Smooth muscle cell (in vitro differentiated cells): ENCODE results near the gene TTLL10. TPM values are rescaled to one million over a fixed set of nuclear protein-coding genes. Genes with fewer than 3 reads are reported as not detected.

Source experiments
- DNase-seq: peaks from one replicate; lab custom pipeline; 2025; ENCODE audit not compliant: unreplicated experiment; lab: John Stamatoyannopoulos, UW
- H2AFZ ChIP-seq: fragments of 200-600 bp; sonication (generic); 2 replicates; pipeline ENCODE4 v1.6.0; 2016; ENCODE audit warnings: antibody characterized with exemption, low read depth, mild to moderate bottlenecking
- H3F3A ChIP-seq: fragments of 200-600 bp; sonication (generic); 2 replicates; pipeline ENCODE4 v1.6.0; 2017; ENCODE audit warnings: antibody characterized with exemption, low read depth
- H3K27ac ChIP-seq: fragments of 200-600 bp; sonication (generic); 2 replicates; pipeline ENCODE4 v1.5.1; 2016; ENCODE audit warnings: low read depth, mild to moderate bottlenecking
- H3K27me3 ChIP-seq: fragments of 200-600 bp; sonication (generic); 2 replicates; pipeline ENCODE4 v1.6.1; 2016; ENCODE audit warnings: low read depth, mild to moderate bottlenecking
- H3K36me3 ChIP-seq: fragments of 200-600 bp; sonication (generic); 2 replicates; pipeline ENCODE4 v1.5.1; 2016; ENCODE audit warnings: low read depth
- H3K4me1 ChIP-seq: fragments of 200-600 bp; sonication (generic); 2 replicates; pipeline ENCODE4 v1.5.1; 2016; ENCODE audit warnings: low read depth
- H3K4me2 ChIP-seq: fragments of 200-600 bp; sonication (generic); 2 replicates; pipeline ENCODE4 v1.6.0; 2016; ENCODE audit warnings: mild to moderate bottlenecking
- H3K4me3 ChIP-seq: fragments of 200-600 bp; sonication (generic); 2 replicates; pipeline ENCODE4 v1.5.1; 2016; ENCODE audit warnings: mild to moderate bottlenecking
- H3K79me2 ChIP-seq: fragments of 200-600 bp; sonication (generic); 2 replicates; pipeline ENCODE4 v1.6.0; 2016; ENCODE audit warnings: low read depth, mild to moderate bottlenecking
- H3K9ac ChIP-seq: fragments of 200-600 bp; sonication (generic); 2 replicates; pipeline ENCODE4 v1.6.0; 2016; ENCODE audit warnings: low read depth
- H3K9me3 ChIP-seq: fragments of 200-600 bp; sonication (generic); replicated peaks from 2 replicates; pipeline ENCODE4 v1.5.1; 2016; ENCODE audit warnings: low read depth
- H4K20me1 ChIP-seq: fragments of 200-600 bp; sonication (generic); 2 replicates; pipeline ENCODE4 v1.6.0; 2016; ENCODE audit warnings: low read depth
- WGBS: methylation state at CpG from one replicate; pipeline ENCODE4 v1.1.7; 2016; ENCODE audit warnings: low lambda C conversion rate; 5-methylcytosine and 5-hydroxymethylcytosine counted together
- polyA plus RNA-seq: library from polyadenylated mRNA; unstranded; fragments of >200 nt; fragmentation: Nextera tagmentation; extraction: Ambion mirVana; gene quantifications from 2 replicates; pipeline ENCODE4 v1.2.1, GENCODE V29; 2016
- total RNA-seq: library from RNA; depleted of rRNA; stranded (reverse); fragments of >200 nt; gene quantifications from 2 replicates; pipeline ENCODE4 v1.2.3, GENCODE V29; 2014
- TF ChIP-seq, protein P1 (sequence below): fragments of 200-600 bp; sonication (generic); IDR thresholded peaks from 2 replicates; pipeline ENCODE4 v1.5.1; 2017; ENCODE audit warnings: borderline replicate concordance, mild to moderate bottlenecking, antibody characterized with exemption; ENCODE audit not compliant: insufficient read depth, poor library complexity, severe bottlenecking

The TTLL10 gene
- total and polyA plus RNA-seq, 2 experiments from 2014 or later: not detected

DNA sequence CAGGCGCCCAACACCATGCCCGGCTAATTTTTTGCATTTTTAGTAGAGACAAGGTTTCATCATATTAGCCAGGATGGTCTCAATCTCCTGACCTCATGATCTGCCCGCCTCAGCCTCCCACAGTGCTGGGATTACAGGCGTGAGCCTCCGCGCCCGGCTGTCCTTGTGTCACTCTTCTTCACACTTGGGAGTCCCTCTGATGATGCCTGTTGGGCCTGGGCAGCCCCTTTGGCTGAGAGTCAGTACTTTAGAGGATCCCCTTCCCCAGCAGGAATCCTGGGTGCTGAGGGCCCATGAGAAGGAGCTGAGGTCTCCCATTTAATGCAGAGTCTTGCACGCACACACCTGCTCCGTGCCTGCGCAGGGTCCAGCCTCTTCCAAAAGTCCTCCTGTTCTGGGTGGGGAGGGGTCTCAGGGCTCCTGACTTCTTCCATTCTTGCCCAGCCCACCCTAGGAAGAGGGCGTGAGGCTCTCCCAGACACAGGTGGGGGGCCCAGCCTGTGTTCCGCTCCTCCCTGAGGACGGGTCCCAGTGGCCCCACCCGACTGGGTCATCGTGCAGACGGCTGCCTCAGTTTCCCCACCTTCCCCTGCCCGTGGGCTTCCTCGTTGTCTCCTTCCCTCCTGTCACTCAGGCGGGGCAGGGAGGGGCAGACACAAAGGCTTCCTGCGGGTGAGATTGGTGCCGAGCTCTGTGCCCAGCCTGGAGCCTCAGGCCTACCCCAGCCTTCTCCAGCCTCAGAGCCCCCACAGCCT lies 3.9 kb downstream of the TTLL10 start:
- no peaks in the 10 kb centered on the region for H4K20me1 ChIP-seq
- H3K79me2 ChIP-seq: no peaks in the 10 kb centered on the region
- H3K9me3 ChIP-seq: no peaks in the 10 kb centered on the region
- no peaks in the 10 kb centered on the region for H3K27me3 ChIP-seq
- H3K9ac ChIP-seq: no peak overlapping the region
- no peak overlapping the region for H2AFZ ChIP-seq
- 88% methylated on average over 21 of the region's 21 CpGs for WGBS
- no peaks in the 10 kb centered on the region for H3F3A ChIP-seq
- peaks cover 3% of the 10 kb centered on the region for H3K4me1 ChIP-seq
- DNase-seq: no peak
- no peak overlapping the region for H3K4me3 ChIP-seq
- H3K36me3 ChIP-seq: no peaks in the 10 kb centered on the region
- H3K27ac ChIP-seq: no peak overlapping the region
- H3K4me2 ChIP-seq: no peak overlapping the region
- TF ChIP-seq, protein P1, sequence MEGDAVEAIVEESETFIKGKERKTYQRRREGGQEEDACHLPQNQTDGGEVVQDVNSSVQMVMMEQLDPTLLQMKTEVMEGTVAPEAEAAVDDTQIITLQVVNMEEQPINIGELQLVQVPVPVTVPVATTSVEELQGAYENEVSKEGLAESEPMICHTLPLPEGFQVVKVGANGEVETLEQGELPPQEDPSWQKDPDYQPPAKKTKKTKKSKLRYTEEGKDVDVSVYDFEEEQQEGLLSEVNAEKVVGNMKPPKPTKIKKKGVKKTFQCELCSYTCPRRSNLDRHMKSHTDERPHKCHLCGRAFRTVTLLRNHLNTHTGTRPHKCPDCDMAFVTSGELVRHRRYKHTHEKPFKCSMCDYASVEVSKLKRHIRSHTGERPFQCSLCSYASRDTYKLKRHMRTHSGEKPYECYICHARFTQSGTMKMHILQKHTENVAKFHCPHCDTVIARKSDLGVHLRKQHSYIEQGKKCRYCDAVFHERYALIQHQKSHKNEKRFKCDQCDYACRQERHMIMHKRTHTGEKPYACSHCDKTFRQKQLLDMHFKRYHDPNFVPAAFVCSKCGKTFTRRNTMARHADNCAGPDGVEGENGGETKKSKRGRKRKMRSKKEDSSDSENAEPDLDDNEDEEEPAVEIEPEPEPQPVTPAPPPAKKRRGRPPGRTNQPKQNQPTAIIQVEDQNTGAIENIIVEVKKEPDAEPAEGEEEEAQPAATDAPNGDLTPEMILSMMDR: no peak

DNA sequence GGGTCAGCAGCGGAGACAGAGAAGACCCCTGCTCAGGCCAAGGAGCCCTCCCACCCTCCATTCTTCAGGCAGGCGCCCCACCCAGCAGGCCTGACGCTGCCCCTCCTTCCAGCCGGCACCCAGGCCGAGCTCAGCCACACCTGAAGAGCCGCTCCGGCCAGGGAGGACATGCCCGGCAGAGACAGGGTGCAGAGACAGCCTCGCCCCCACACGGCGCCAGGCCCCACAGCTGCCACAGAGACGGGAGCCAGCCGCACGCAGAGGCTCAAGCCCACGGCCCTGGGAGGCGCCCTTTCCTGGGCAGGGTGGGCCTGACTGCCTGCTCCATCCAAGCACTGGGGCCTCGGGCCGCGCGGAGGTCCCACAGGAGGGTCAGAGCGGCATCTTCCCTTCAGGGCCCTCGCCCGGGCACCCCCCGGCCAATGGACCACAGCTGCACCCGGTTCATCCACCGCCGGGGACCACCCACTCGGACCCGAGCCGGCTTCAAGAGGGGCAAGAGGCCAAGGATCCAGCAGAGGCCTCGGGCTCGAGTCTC lies 5.2 kb downstream of the TTLL10 start:
- Histone ChIP-seq H3K27me3 (no peaks in the 10 kb centered on the region), H3K27ac (no peak overlapping the region), H3K9ac (no peak overlapping the region), H3F3A (no peaks in the 10 kb centered on the region), H3K9me3 (no peaks in the 10 kb centered on the region), H2AFZ (no peak overlapping the region), H3K79me2 (no peaks in the 10 kb centered on the region), H4K20me1 (no peaks in the 10 kb centered on the region), H3K4me3 (no peak overlapping the region), H3K4me1 (peaks cover under 1% of the 10 kb centered on the region), H3K4me2 (no peak overlapping the region), H3K36me3 (no peaks in the 10 kb centered on the region)
- TF ChIP-seq, protein P1: no peak
- no peak for DNase-seq
- 92% methylated on average over 26 of the region's 32 CpGs for WGBS

DNA sequence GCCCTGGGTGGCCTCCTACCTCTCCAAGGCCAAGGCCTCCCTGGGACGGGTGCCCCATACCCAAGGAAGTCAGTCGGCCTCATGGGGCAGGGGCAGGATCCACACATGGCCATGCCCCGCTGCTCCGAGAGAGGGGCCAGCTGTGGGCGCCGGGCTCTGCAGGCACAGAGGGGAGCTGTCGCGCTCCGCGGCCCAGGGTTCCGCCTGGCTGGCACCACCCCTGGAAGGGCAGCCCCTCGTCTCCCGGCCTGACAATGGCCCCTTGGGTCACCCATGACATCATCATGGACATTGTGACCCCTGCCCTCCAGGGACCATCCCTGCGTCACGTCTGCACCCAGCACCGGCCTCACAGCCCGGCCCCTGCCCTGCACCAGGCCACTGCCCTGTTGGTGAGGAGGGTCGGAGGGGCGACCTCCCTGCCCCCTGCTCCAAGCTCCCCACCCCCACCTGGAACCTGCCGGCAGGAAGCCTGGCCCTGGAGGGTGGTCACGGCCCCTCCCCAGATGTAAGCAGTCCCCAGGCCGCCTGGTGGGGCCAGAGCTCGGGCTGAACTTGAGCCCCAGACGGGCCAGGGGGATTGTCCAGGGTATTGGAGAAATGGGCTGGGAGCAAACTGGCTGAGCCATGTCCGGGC lies 5.8 kb downstream of the TTLL10 start:
- TF ChIP-seq, protein P1: no peak
- Histone ChIP-seq H2AFZ (no peak overlapping the region), H3F3A (no peaks in the 10 kb centered on the region), H3K27me3 (no peaks in the 10 kb centered on the region), H3K27ac (no peak overlapping the region), H3K36me3 (no peaks in the 10 kb centered on the region), H4K20me1 (no peaks in the 10 kb centered on the region), H3K4me2 (no peak overlapping the region), H3K79me2 (no peaks in the 10 kb centered on the region), H3K4me1 (no peaks in the 10 kb centered on the region), H3K9ac (no peak overlapping the region), H3K4me3 (no peak overlapping the region), H3K9me3 (no peaks in the 10 kb centered on the region)
- DNase-seq: no peak
- 97% methylated on average over 21 of the region's 25 CpGs for WGBS
